GM23338 (cell line): ENCODE results near the gene TMEM163. TPM values are rescaled to one million over a fixed set of nuclear protein-coding genes. Genes with fewer than 3 reads are reported as not detected.

ENCODE experiments used
- ATAC-seq: fragments of 200-7000 bp; cut with Tn5 transposase; 3 replicates; pipeline ENCODE4 v1.9.1; 2020
- DNase-seq: peaks from one replicate; pipeline ENCODE4 v3.0.0-alpha.2; 2015; ENCODE audit warnings: low spot score
- H2AFZ ChIP-seq: fragments of 200-600 bp; sonication (generic); 2 replicates; pipeline ENCODE4 v1.8.0; 2016; ENCODE audit warnings: antibody characterized with exemption, mild to moderate bottlenecking, moderate library complexity
- H3F3A ChIP-seq: fragments of 200-600 bp; sonication (generic); replicated peaks from 2 replicates; pipeline ENCODE4 v1.8.0; 2017; ENCODE audit warnings: antibody characterized with exemption, mixed run types, low read depth
- H3K27ac ChIP-seq: fragments of 200-600 bp; sonication (generic); 2 replicates; pipeline ENCODE4 v1.6.1; 2016; ENCODE audit warnings: low read depth
- H3K27me3 ChIP-seq: fragments of 200-600 bp; sonication (generic); 2 replicates; pipeline ENCODE4 v1.8.0; 2016; ENCODE audit warnings: mild to moderate bottlenecking, mixed run types, moderate library complexity; ENCODE audit not compliant: insufficient read depth
- H3K36me3 ChIP-seq: fragments of 200-600 bp; sonication (generic); 2 replicates; pipeline ENCODE4 v1.8.0; 2016; ENCODE audit warnings: mild to moderate bottlenecking; ENCODE audit not compliant: insufficient read depth
- H3K4me1 ChIP-seq: fragments of 200-600 bp; sonication (generic); 2 replicates; pipeline ENCODE4 v1.8.0; 2016; ENCODE audit warnings: mild to moderate bottlenecking, moderate library complexity; ENCODE audit not compliant: insufficient read depth
- H3K4me2 ChIP-seq: fragments of 200-600 bp; sonication (generic); 2 replicates; pipeline ENCODE4 v1.7.1; 2017; ENCODE audit warnings: mixed run types
- H3K4me3 ChIP-seq: fragments of 200-600 bp; sonication (generic); 2 replicates; pipeline ENCODE4 v1.6.1; 2016; ENCODE audit warnings: mixed run types
- H3K79me2 ChIP-seq: fragments of 200-600 bp; sonication (generic); replicated peaks from 2 replicates; pipeline ENCODE4 v1.8.0; 2017; ENCODE audit warnings: mild to moderate bottlenecking; ENCODE audit not compliant: insufficient read depth
- H3K9me2 ChIP-seq: fragments of 200-600 bp; sonication (generic); 2 replicates; pipeline ENCODE4 v1.8.0; 2017; ENCODE audit not compliant: insufficient read depth
- H4K20me1 ChIP-seq: fragments of 200-600 bp; sonication (generic); replicated peaks from 2 replicates; pipeline ENCODE4 v1.8.0; 2017; ENCODE audit warnings: mild to moderate bottlenecking; ENCODE audit not compliant: insufficient read depth
- H3K27ac Mint-ChIP-seq: 2 replicates; pipeline ENCODE4 v1.8.0; 2020; ENCODE audit warnings: inconsistent platforms, mild to moderate bottlenecking, moderate library complexity, mixed read lengths
- H3K27me3 Mint-ChIP-seq: 3 replicates; pipeline ENCODE4 v1.8.0; 2022; ENCODE audit warnings: low read depth, mild to moderate bottlenecking, moderate library complexity, mixed read lengths, inconsistent platforms; ENCODE audit not compliant: insufficient read depth, poor library complexity
- H3K36me3 Mint-ChIP-seq: 3 replicates; pipeline ENCODE4 v1.8.0; 2021; ENCODE audit warnings: low read depth, mild to moderate bottlenecking, inconsistent platforms, moderate library complexity, mixed read lengths
- H3K4me1 Mint-ChIP-seq: 3 replicates; pipeline ENCODE4 v1.8.0; 2020; ENCODE audit warnings: mild to moderate bottlenecking, inconsistent platforms, mixed read lengths
- H3K4me3 Mint-ChIP-seq: 3 replicates; pipeline ENCODE4 v1.8.0; 2021; ENCODE audit warnings: moderate library complexity, mild to moderate bottlenecking, inconsistent platforms, mixed read lengths
- H3K9me3 Mint-ChIP-seq: 3 replicates; pipeline ENCODE4 v1.8.0; 2020; ENCODE audit warnings: moderate library complexity, mild to moderate bottlenecking, inconsistent platforms, mixed read lengths
- CREB1 ChIP-seq: fragments of 250-450 bp; sonication (Bioruptor Pico); IDR thresholded peaks from 2 replicates; pipeline ENCODE4 v1.5.0; 2020; ENCODE audit warnings: low read depth, mild to moderate bottlenecking, moderate library complexity
- CTCF ChIP-seq, 2 experiments: fragments of 200-600 bp in 1 of 2; sonication (generic) in 1 of 2; conservative IDR thresholded peaks; 2 replicates each; pipeline versions ENCODE4 v1.5.1 to v1.6.1; 2016 to 2017; ENCODE audit warnings: antibody characterized with exemption in 2 of 2, low read depth in 2 of 2, mild to moderate bottlenecking in 2 of 2, moderate library complexity in 1 of 2
- EZH2phosphoT487 ChIP-seq: fragments of 200-600 bp; sonication (generic); IDR thresholded peaks from one replicate; pipeline ENCODE4 v1.8.1; 2018; ENCODE audit warnings: antibody characterized with exemption; ENCODE audit not compliant: unreplicated experiment
- JUNB ChIP-seq: IDR thresholded peaks from one replicate; pipeline ENCODE4 v1.6.1; 2016; ENCODE audit warnings: antibody characterized with exemption; ENCODE audit not compliant: unreplicated experiment
- NANOG ChIP-seq: IDR thresholded peaks from 2 replicates; pipeline ENCODE4 v1.6.1; 2016; ENCODE audit warnings: antibody characterized with exemption, borderline replicate concordance
- POLR2AphosphoS5 ChIP-seq: IDR thresholded peaks from 2 replicates; pipeline ENCODE4 v1.6.1; 2016; ENCODE audit warnings: antibody characterized with exemption, low read depth
- STAT1 ChIP-seq: IDR thresholded peaks from one replicate; pipeline ENCODE4 v1.6.1; 2016; ENCODE audit warnings: antibody characterized with exemption; ENCODE audit not compliant: unreplicated experiment
- ZNF114 ChIP-seq: fragments of 250-450 bp; sonication (Bioruptor Pico); IDR thresholded peaks from 2 replicates; pipeline ENCODE4 v1.5.0; 2020; ENCODE audit warnings: mild to moderate bottlenecking, moderate library complexity
- ZNF331 ChIP-seq: fragments of 250-450 bp; sonication (Bioruptor Pico); IDR thresholded peaks from 2 replicates; pipeline ENCODE4 v1.5.0; 2020; ENCODE audit warnings: low read depth, mild to moderate bottlenecking, moderate library complexity
- polyA plus RNA-seq: library from polyadenylated mRNA; unstranded; fragments of >200 nt; fragmentation: Nextera tagmentation; extraction: Ambion mirVana; gene quantifications from 2 replicates; pipeline ENCODE4 v1.2.1, GENCODE V29; 2016
- total RNA-seq: library from RNA; depleted of rRNA; stranded (reverse); fragments of >200 nt; shearing (Covaris generic); gene quantifications from 2 replicates; pipeline ENCODE4 v1.2.3, GENCODE V29; 2014
- TF ChIP-seq, protein P1 (sequence below): IDR thresholded peaks from 2 replicates; pipeline ENCODE4 v1.6.1; 2016; ENCODE audit warnings: antibody characterized with exemption
- TF ChIP-seq, protein P2 (sequence below): IDR thresholded peaks from one replicate; pipeline ENCODE4 v1.6.1; 2018; ENCODE audit warnings: antibody characterized with exemption; ENCODE audit not compliant: unreplicated experiment
- TF ChIP-seq, protein P3 (sequence below): fragments of 250-450 bp; sonication (Bioruptor Pico); IDR thresholded peaks from 2 replicates; pipeline ENCODE4 v1.5.0; 2020; ENCODE audit warnings: mild to moderate bottlenecking, moderate library complexity

The TMEM163 gene
- total and polyA plus RNA-seq, 2 experiments from 2014 or later = 1.1 to 1.8 TPM

DNA sequence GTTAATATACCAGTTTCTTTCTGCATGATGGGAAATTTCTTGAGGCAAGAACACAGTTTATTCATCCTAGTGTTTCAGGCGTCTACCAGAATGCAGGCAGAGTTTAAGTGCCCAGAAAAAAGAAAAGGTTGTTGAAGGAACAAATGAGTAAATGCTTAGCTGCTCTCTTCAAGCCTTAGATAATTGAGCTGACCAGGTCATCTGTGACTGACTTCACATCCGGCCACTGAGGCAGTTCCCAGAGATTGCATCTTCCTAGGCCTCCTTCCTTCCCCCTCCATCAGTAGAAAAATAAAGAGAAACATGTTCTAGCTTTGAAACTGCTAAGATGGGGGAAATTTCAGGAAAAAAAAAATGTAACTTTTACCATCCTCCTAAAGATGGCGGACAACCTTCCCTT lies 9.4 kb upstream of the TMEM163 start (continued):
- TF ChIP-seq STAT1 (no peak), CTCF (conservative IDR thresholded peaks at IDR 0.05; ENCODE audit: low read depth in 2 of 2) (no peak)

GRCh38 chr2:134727385-134727784 lies 8.6 kb upstream of the TMEM163 start:
- no peak overlapping the region for H3K27ac Mint-ChIP-seq
- Histone ChIP-seq H3K4me3 (no peak overlapping the region), H3K9me2 (peaks cover 4% of the 10 kb centered on the region)
- TF ChIP-seq NANOG = no peak
- TF ChIP-seq, protein P1, sequence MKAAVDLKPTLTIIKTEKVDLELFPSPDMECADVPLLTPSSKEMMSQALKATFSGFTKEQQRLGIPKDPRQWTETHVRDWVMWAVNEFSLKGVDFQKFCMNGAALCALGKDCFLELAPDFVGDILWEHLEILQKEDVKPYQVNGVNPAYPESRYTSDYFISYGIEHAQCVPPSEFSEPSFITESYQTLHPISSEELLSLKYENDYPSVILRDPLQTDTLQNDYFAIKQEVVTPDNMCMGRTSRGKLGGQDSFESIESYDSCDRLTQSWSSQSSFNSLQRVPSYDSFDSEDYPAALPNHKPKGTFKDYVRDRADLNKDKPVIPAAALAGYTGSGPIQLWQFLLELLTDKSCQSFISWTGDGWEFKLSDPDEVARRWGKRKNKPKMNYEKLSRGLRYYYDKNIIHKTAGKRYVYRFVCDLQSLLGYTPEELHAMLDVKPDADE = no peak
- no peak for TF ChIP-seq JUNB
- TF ChIP-seq, protein P2, sequence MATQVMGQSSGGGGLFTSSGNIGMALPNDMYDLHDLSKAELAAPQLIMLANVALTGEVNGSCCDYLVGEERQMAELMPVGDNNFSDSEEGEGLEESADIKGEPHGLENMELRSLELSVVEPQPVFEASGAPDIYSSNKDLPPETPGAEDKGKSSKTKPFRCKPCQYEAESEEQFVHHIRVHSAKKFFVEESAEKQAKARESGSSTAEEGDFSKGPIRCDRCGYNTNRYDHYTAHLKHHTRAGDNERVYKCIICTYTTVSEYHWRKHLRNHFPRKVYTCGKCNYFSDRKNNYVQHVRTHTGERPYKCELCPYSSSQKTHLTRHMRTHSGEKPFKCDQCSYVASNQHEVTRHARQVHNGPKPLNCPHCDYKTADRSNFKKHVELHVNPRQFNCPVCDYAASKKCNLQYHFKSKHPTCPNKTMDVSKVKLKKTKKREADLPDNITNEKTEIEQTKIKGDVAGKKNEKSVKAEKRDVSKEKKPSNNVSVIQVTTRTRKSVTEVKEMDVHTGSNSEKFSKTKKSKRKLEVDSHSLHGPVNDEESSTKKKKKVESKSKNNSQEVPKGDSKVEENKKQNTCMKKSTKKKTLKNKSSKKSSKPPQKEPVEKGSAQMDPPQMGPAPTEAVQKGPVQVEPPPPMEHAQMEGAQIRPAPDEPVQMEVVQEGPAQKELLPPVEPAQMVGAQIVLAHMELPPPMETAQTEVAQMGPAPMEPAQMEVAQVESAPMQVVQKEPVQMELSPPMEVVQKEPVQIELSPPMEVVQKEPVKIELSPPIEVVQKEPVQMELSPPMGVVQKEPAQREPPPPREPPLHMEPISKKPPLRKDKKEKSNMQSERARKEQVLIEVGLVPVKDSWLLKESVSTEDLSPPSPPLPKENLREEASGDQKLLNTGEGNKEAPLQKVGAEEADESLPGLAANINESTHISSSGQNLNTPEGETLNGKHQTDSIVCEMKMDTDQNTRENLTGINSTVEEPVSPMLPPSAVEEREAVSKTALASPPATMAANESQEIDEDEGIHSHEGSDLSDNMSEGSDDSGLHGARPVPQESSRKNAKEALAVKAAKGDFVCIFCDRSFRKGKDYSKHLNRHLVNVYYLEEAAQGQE = no peak
- no peak for TF ChIP-seq POLR2AphosphoS5
- no peak for TF ChIP-seq ZNF331 (CRISPR knock-in tag)
- TF ChIP-seq, protein P3, sequence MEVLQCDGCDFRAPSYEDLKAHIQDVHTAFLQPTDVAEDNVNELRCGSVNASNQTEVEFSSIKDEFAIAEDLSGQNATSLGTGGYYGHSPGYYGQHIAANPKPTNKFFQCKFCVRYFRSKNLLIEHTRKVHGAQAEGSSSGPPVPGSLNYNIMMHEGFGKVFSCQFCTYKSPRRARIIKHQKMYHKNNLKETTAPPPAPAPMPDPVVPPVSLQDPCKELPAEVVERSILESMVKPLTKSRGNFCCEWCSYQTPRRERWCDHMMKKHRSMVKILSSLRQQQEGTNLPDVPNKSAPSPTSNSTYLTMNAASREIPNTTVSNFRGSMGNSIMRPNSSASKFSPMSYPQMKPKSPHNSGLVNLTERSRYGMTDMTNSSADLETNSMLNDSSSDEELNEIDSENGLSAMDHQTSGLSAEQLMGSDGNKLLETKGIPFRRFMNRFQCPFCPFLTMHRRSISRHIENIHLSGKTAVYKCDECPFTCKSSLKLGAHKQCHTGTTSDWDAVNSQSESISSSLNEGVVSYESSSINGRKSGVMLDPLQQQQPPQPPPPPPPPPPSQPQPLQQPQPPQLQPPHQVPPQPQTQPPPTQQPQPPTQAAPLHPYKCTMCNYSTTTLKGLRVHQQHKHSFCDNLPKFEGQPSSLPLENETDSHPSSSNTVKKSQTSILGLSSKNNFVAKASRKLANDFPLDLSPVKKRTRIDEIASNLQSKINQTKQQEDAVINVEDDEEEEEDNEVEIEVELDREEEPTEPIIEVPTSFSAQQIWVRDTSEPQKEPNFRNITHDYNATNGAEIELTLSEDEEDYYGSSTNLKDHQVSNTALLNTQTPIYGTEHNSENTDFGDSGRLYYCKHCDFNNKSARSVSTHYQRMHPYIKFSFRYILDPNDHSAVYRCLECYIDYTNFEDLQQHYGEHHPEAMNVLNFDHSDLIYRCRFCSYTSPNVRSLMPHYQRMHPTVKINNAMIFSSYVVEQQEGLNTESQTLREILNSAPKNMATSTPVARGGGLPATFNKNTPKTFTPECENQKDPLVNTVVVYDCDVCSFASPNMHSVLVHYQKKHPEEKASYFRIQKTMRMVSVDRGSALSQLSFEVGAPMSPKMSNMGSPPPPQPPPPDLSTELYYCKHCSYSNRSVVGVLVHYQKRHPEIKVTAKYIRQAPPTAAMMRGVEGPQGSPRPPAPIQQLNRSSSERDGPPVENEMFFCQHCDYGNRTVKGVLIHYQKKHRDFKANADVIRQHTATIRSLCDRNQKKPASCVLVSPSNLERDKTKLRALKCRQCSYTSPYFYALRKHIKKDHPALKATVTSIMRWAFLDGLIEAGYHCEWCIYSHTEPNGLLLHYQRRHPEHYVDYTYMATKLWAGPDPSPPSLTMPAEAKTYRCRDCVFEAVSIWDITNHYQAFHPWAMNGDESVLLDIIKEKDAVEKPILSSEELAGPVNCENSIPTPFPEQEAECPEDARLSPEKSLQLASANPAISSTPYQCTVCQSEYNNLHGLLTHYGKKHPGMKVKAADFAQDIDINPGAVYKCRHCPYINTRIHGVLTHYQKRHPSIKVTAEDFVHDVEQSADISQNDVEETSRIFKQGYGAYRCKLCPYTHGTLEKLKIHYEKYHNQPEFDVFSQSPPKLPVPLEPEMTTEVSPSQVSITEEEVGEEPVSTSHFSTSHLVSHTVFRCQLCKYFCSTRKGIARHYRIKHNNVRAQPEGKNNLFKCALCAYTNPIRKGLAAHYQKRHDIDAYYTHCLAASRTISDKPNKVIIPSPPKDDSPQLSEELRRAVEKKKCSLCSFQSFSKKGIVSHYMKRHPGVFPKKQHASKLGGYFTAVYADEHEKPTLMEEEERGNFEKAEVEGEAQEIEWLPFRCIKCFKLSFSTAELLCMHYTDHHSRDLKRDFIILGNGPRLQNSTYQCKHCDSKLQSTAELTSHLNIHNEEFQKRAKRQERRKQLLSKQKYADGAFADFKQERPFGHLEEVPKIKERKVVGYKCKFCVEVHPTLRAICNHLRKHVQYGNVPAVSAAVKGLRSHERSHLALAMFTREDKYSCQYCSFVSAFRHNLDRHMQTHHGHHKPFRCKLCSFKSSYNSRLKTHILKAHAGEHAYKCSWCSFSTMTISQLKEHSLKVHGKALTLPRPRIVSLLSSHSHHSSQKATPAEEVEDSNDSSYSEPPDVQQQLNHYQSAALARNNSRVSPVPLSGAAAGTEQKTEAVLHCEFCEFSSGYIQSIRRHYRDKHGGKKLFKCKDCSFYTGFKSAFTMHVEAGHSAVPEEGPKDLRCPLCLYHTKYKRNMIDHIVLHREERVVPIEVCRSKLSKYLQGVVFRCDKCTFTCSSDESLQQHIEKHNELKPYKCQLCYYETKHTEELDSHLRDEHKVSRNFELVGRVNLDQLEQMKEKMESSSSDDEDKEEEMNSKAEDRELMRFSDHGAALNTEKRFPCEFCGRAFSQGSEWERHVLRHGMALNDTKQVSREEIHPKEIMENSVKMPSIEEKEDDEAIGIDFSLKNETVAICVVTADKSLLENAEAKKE (CRISPR knock-in tag) = no peak
- TF ChIP-seq ZNF114 (CRISPR knock-in tag) = no peak
- no peak for TF ChIP-seq EZH2phosphoT487
- TF ChIP-seq CREB1 = no peak

More at GRCh38 chr2:134727385-134727784, 8.6 kb upstream of the TMEM163 start:
- Histone ChIP-seq H3K27ac (no peak overlapping the region), H3K27me3 (no peaks in the 10 kb centered on the region), H3K79me2 (no peaks in the 10 kb centered on the region), H2AFZ (no peak overlapping the region), H3K4me2 (no peak overlapping the region), H3K36me3 (no peaks in the 10 kb centered on the region), H3F3A (no peaks in the 10 kb centered on the region), H3K4me1 (no peaks in the 10 kb centered on the region), H4K20me1 (no peaks in the 10 kb centered on the region)
- H3K4me1 Mint-ChIP-seq = peaks cover 5% of the 10 kb centered on the region; the same call in 2 of the 3 replicates
- no peak overlapping the region for H3K4me3 Mint-ChIP-seq
- no peaks in the 10 kb centered on the region for H3K36me3 Mint-ChIP-seq
- H3K27me3 Mint-ChIP-seq = peaks cover 2% of the 10 kb centered on the region
- ATAC-seq (no peak), DNase-seq (no peak)
- H3K9me3 Mint-ChIP-seq = no peaks in the 10 kb centered on the region
